Spleen (tissue), 7 donors: Measurements from ENCODE around the gene ADGRG1.
"Not testable (repeated sequence)": the region's sequence is repeated elsewhere in the genome, so short reads cannot be mapped to it uniquely, and the experiment has no call there.

Experiments used
- POLR2A ChIP-seq, 3 donors: fragments of 450-650 bp; IDR thresholded peaks; one replicate each; pipeline ENCODE4 v1.5.1; 2017; ENCODE audit warnings: antibody characterized with exemption in 3 of 3, mild to moderate bottlenecking in 1 of 3
- POLR2AphosphoS5 ChIP-seq, 3 donors: sonication (generic); formaldehyde crosslinking; IDR thresholded peaks; one replicate each; pipeline ENCODE4 v1.5.1; 2017; ENCODE audit warnings: antibody characterized with exemption in 3 of 3
- TF ChIP-seq, protein P1 (sequence below), 11 experiments: fragments of 200-600 bp in 7 of 11; fragments of 450-650 bp in 4 of 11; sonication (generic) in 4 of 11; IDR thresholded peaks in 8 of 11; conservative IDR thresholded peaks in 3 of 11; 1 replicate in 7 of 11; 2 replicates in 4 of 11; pipeline versions ENCODE4 v1.4.0 to v1.8.0; 2016 to 2021; ENCODE audit warnings: antibody characterized with exemption in 11 of 11, inconsistent platforms in 4 of 11, mild to moderate bottlenecking in 1 of 11
- donor health status: DM: no; HTN: no; CAD: no; lungs with moderate emphysema.
- donor health status: DM: no; HTN: no; CAD: no.
- donor health status: DM: no; HTN: no; CAD: no.

DNA sequence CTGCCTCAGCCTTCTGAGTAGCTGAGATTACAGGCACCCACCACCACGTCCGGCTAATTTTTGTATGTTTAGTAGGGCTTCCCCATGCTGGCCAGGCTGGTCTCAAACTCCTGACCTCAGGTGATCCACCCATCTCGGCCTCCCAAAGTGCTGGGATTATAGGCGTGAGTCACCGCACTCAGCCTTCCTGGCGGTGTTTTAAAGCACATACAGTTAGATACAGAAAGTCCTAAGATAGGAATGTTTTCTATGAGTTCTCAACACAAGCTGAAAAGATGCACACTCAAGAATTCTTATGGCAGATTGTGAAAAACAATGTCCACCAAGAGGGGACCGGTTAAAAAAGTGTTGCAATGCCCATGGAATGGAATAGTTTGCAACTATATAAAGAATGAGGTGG is 43.0 kb downstream of the ADGRG1 start:
- TF ChIP-seq POLR2AphosphoS5, POLR2A (IDR thresholded peaks at IDR 0.05): not testable (repeated sequence)
- TF ChIP-seq, protein P1, sequence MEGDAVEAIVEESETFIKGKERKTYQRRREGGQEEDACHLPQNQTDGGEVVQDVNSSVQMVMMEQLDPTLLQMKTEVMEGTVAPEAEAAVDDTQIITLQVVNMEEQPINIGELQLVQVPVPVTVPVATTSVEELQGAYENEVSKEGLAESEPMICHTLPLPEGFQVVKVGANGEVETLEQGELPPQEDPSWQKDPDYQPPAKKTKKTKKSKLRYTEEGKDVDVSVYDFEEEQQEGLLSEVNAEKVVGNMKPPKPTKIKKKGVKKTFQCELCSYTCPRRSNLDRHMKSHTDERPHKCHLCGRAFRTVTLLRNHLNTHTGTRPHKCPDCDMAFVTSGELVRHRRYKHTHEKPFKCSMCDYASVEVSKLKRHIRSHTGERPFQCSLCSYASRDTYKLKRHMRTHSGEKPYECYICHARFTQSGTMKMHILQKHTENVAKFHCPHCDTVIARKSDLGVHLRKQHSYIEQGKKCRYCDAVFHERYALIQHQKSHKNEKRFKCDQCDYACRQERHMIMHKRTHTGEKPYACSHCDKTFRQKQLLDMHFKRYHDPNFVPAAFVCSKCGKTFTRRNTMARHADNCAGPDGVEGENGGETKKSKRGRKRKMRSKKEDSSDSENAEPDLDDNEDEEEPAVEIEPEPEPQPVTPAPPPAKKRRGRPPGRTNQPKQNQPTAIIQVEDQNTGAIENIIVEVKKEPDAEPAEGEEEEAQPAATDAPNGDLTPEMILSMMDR (IDR thresholded peaks at IDR 0.05 in 8 of 11, conservative IDR thresholded peaks at IDR 0.05 in 3 of 11): not testable (repeated sequence)
